Activated CD8-positive, alpha-beta memory T cell treated with anti-CD3 and anti-CD28 coated beads, Interleukin-2, amount 50 U/mL, for 1 hour (primary cell): ENCODE results near the gene ZNF556.

Experiments
- DNase-seq: peaks from one replicate; pipeline ENCODE4 v3.0.0-alpha.2; 2020; ENCODE audit errors: extremely low read depth

Gene ZNF556

GRCh38 chr19:2905918-2906519 is 38.9 kb downstream of the ZNF556 start:
- no peak for DNase-seq

- DNase-seq, result no peak
Observed at GRCh38 chr19:2906631-2907195, 39.6 kb downstream of the ZNF556 start.

GRCh38 chr19:2912306-2912705 is 45.2 kb downstream of the ZNF556 start:
- DNase-seq, result no peak

- DNase-seq, result no peak
Observed at GRCh38 chr19:2917275-2918184, 50.4 kb downstream of the ZNF556 start.

GRCh38 chr19:2922987-2923386 is 55.9 kb downstream of the ZNF556 start:
- DNase-seq, result no peak

- DNase-seq, result no peak
Observed at GRCh38 chr19:2923510-2923909, 56.4 kb downstream of the ZNF556 start.

- DNase-seq, result no peak
Observed at GRCh38 chr19:2926341-2927031, 59.4 kb downstream of the ZNF556 start.

- DNase-seq, result no peak
Observed at GRCh38 chr19:2927032-2927430, 59.9 kb downstream of the ZNF556 start.
